ENCODE data around the gene GAB1.
"Not testable (repeated sequence)": the region's sequence is repeated elsewhere in the genome, so short reads cannot be mapped to it uniquely, and the experiment has no call there.

The GAB1 gene

GRCh38 chr4:143338313-143338712 is 1.6 kb downstream of the GAB1 start:
- DNase-seq (ENCODE audit: low read depth, low spot score), result no peak

- no peak for DNase-seq (ENCODE audit: low read depth, low spot score)
These were observed 2.8 kb downstream of the GAB1 start for GRCh38 chr4:143339497-143339896.

GRCh38 chr4:143341186-143341755 is 4.6 kb downstream of the GAB1 start:
- DNase-seq (ENCODE audit: low read depth, low spot score), result no peak

- no peak for DNase-seq (ENCODE audit: low read depth, low spot score)
These were observed 6.7 kb downstream of the GAB1 start for GRCh38 chr4:143343276-143343831.

- no peak for DNase-seq (ENCODE audit: low read depth, low spot score)
These were observed 7.4 kb downstream of the GAB1 start for GRCh38 chr4:143344041-143344440.

GRCh38 chr4:143344774-143345173 is 8.1 kb downstream of the GAB1 start:
- no peak for DNase-seq (ENCODE audit: low read depth, low spot score)

GRCh38 chr4:143345356-143345755 is 8.7 kb downstream of the GAB1 start:
- no peak for DNase-seq (ENCODE audit: low read depth, low spot score)

GRCh38 chr4:143346206-143346605 is 9.5 kb downstream of the GAB1 start:
- DNase-seq (ENCODE audit: low read depth, low spot score), result no peak

- DNase-seq (ENCODE audit: low read depth, low spot score), result no peak
These were observed 10.9 kb downstream of the GAB1 start for GRCh38 chr4:143347484-143348111.

- DNase-seq (ENCODE audit: low read depth, low spot score), result no peak
These were observed 11.8 kb downstream of the GAB1 start for GRCh38 chr4:143348233-143349077.

- not testable (repeated sequence) for DNase-seq (ENCODE audit: low read depth, low spot score)
These were observed 13.3 kb downstream of the GAB1 start for GRCh38 chr4:143349858-143350527.

GRCh38 chr4:143351149-143351691 is 14.5 kb downstream of the GAB1 start:
- no peak for DNase-seq (ENCODE audit: low read depth, low spot score)

GRCh38 chr4:143351774-143352451 is 15.2 kb downstream of the GAB1 start:
- DNase-seq (ENCODE audit: low read depth, low spot score), result no peak

- DNase-seq (ENCODE audit: low read depth, low spot score), result no peak
These were observed 16.0 kb downstream of the GAB1 start for GRCh38 chr4:143352720-143353119.

GRCh38 chr4:143353797-143354196 is 17.1 kb downstream of the GAB1 start:
- no peak for DNase-seq (ENCODE audit: low read depth, low spot score)

GRCh38 chr4:143354990-143355389 is 18.3 kb downstream of the GAB1 start:
- no peak for DNase-seq (ENCODE audit: low read depth, low spot score)

- DNase-seq (ENCODE audit: low read depth, low spot score), result no peak
These were observed 19.0 kb downstream of the GAB1 start for GRCh38 chr4:143355540-143356217.

GRCh38 chr4:143356493-143356892 is 19.8 kb downstream of the GAB1 start:
- no peak for DNase-seq (ENCODE audit: low read depth, low spot score)

GRCh38 chr4:143357161-143357845 is 20.6 kb downstream of the GAB1 start:
- DNase-seq (ENCODE audit: low read depth, low spot score), result no peak

GRCh38 chr4:143358419-143358818 is 21.7 kb downstream of the GAB1 start:
- DNase-seq (ENCODE audit: low read depth, low spot score), result no peak

Data from smooth muscle cell of the brain vasculature (primary cell).